Thoracic aorta (tissue), 2 donors: ENCODE measurements around the gene NETO1. TPM values are rescaled to one million over a fixed set of nuclear protein-coding genes. Genes with fewer than 3 reads are reported as not detected.

Experiments used
- ATAC-seq: fragments of 150-250 bp; one replicate; pipeline ENCODE4 v1.8.0; 2017; ENCODE audit warnings: low read depth; ENCODE audit not compliant: insufficient number of reproducible peaks, low FRiP score
- DNase-seq: peaks from one replicate; pipeline ENCODE4 v3.0.0-alpha.2; 2020; ENCODE audit warnings: low spot score
- H3K27ac ChIP-seq, 2 donors: fragments of 200-600 bp; sonication (generic); 1 replicate in 1 of 2; 2 replicates in 1 of 2; pipeline ENCODE4 v1.5.1; 2016; ENCODE audit warnings: mild to moderate bottlenecking in 2 of 2, moderate library complexity in 2 of 2
- H3K27me3 ChIP-seq: fragments of 200-600 bp; sonication (generic); replicated peaks from 2 replicates; pipeline ENCODE4 v1.6.0; 2016; ENCODE audit warnings: mild to moderate bottlenecking; ENCODE audit not compliant: insufficient read depth
- H3K36me3 ChIP-seq: fragments of 200-600 bp; sonication (generic); one replicate; pipeline ENCODE4 v1.5.1; 2016
- H3K4me1 ChIP-seq, 2 donors: fragments of 200-600 bp; sonication (generic); 1 replicate in 1 of 2; 2 replicates in 1 of 2; pipeline versions ENCODE4 v1.5.1 to v1.6.0; 2016; ENCODE audit warnings: low read depth in 2 of 2, mild to moderate bottlenecking in 1 of 2; ENCODE audit not compliant: control insufficient read depth in 1 of 2
- H3K4me3 ChIP-seq: fragments of 200-600 bp; sonication (generic); 2 replicates; pipeline ENCODE4 v1.5.1; 2016; ENCODE audit warnings: mild to moderate bottlenecking
- H3K9me3 ChIP-seq: fragments of 200-600 bp; sonication (generic); 2 replicates; pipeline ENCODE4 v1.5.1; 2016
- CTCF ChIP-seq: fragments of 200-600 bp; sonication (generic); IDR thresholded peaks from one replicate; pipeline ENCODE4 v1.5.1; 2019; ENCODE audit warnings: antibody characterized with exemption
- total RNA-seq, 2 donors: library from RNA; depleted of rRNA; stranded (reverse); fragments of >200 nt; gene quantifications; one replicate each; pipeline versions ENCODE4 v1.1.0 to v1.2.3, GENCODE V29; 2016

NETO1 gene
- total RNA-seq, 2 donors from 2014 or later = 1.2 TPM; not detected in 1

GRCh38 chr18:72869226-72870185, 1.7 kb upstream of the NETO1 start:
- Histone ChIP-seq H3K27ac (no peak overlapping the region), H3K4me1 (no peaks in the 10 kb centered on the region), H3K36me3 (no peaks in the 10 kb centered on the region), H3K4me3 (no peak overlapping the region), H3K27me3 (no peaks in the 10 kb centered on the region), H3K9me3 (no peaks in the 10 kb centered on the region)
- TF ChIP-seq CTCF = no peak
- ATAC-seq = no peak
- DNase-seq = no peak

- H3K36me3 ChIP-seq = no peaks in the 10 kb centered on the region
- H3K9me3 ChIP-seq = no peaks in the 10 kb centered on the region
- no peak for TF ChIP-seq CTCF
- H3K27ac ChIP-seq = no peak overlapping the region
- ATAC-seq = no peak
- H3K4me1 ChIP-seq = no peaks in the 10 kb centered on the region
- no peak for DNase-seq
- H3K27me3 ChIP-seq = no peaks in the 10 kb centered on the region
- peak overlapping the region; percentile 47 for H3K4me3 ChIP-seq
Observed at GRCh38 chr18:72868585-72869225, 918 bp upstream of the NETO1 start.

GRCh38 chr18:72866901-72867745, 664 bp downstream of the NETO1 start:
- TF ChIP-seq CTCF = no peak
- DNase-seq (no peak), ATAC-seq (no peak)
- no peaks in the 10 kb centered on the region for H3K27me3 ChIP-seq
- H3K4me3 ChIP-seq = no peak overlapping the region
- no peaks in the 10 kb centered on the region for H3K4me1 ChIP-seq
- no peak overlapping the region for H3K27ac ChIP-seq
- H3K9me3 ChIP-seq = no peaks in the 10 kb centered on the region
- H3K36me3 ChIP-seq = no peaks in the 10 kb centered on the region

- ATAC-seq (no peak), DNase-seq (no peak)
- no peak overlapping the region for H3K4me3 ChIP-seq
- no peak for TF ChIP-seq CTCF
- H3K27ac ChIP-seq = no peak overlapping the region
- H3K4me1 ChIP-seq = no peaks in the 10 kb centered on the region
- H3K36me3 ChIP-seq = no peaks in the 10 kb centered on the region
- no peaks in the 10 kb centered on the region for H3K27me3 ChIP-seq
- H3K9me3 ChIP-seq = no peaks in the 10 kb centered on the region
Observed at GRCh38 chr18:72866442-72866900, 1.3 kb downstream of the NETO1 start.
